Dedifferentiated amniotic fluid mesenchymal stem cell (primary cell): ENCODE data around the gene SARM1.

Experiments
- DNase-seq: peaks from one replicate; pipeline ENCODE4 v3.0.0-alpha.2; 2016; ENCODE audit errors: extremely low spot score

The SARM1 gene

GRCh38 chr17:28395968-28396367 lies 24.5 kb downstream of the SARM1 start:
- no peak for DNase-seq

- DNase-seq, result no peak
Observed at GRCh38 chr17:28396635-28397239, 25.2 kb downstream of the SARM1 start.

GRCh38 chr17:28397275-28397674 lies 25.8 kb downstream of the SARM1 start:
- DNase-seq, result no peak

GRCh38 chr17:28397687-28398279 lies 26.3 kb downstream of the SARM1 start:
- DNase-seq, result no peak

GRCh38 chr17:28398280-28398981 lies 26.9 kb downstream of the SARM1 start:
- DNase-seq, result no peak

- DNase-seq, result no peak
Observed at GRCh38 chr17:28399808-28400207, 28.3 kb downstream of the SARM1 start.

GRCh38 chr17:28402224-28402630 lies 30.7 kb downstream of the SARM1 start:
- no peak for DNase-seq

GRCh38 chr17:28402844-28403243 lies 31.4 kb downstream of the SARM1 start:
- DNase-seq, result no peak

- DNase-seq, result no peak
Observed at GRCh38 chr17:28404007-28404406, 32.5 kb downstream of the SARM1 start.

GRCh38 chr17:28404461-28404811 lies 32.9 kb downstream of the SARM1 start:
- DNase-seq, result no peak

GRCh38 chr17:28404812-28405570 lies 33.5 kb downstream of the SARM1 start:
- DNase-seq, result no peak

- DNase-seq, result no peak
Observed at GRCh38 chr17:28405632-28406472, 34.4 kb downstream of the SARM1 start, which contains the start of gene SLC46A1. TSS of gene SLC46A1 (minus strand) at chr17:28406212. CDS start at chr17:28406114, 98 bp downstream.

GRCh38 chr17:28406473-28406814 lies 35.0 kb downstream of the SARM1 start:
- DNase-seq, result no peak

- DNase-seq, result no peak
Observed at GRCh38 chr17:28407130-28407973, 35.9 kb downstream of the SARM1 start.

- DNase-seq, result no peak
Observed at GRCh38 chr17:28407974-28408306, 36.4 kb downstream of the SARM1 start.

GRCh38 chr17:28412099-28412498 lies 40.6 kb downstream of the SARM1 start:
- DNase-seq, result no peak

GRCh38 chr17:28413804-28414203 lies 42.3 kb downstream of the SARM1 start:
- no peak for DNase-seq

GRCh38 chr17:28415886-28416285 lies 44.4 kb downstream of the SARM1 start:
- DNase-seq, result no peak

- DNase-seq, result peak; percentile 51
Observed at GRCh38 chr17:28416703-28417311, 45.3 kb downstream of the SARM1 start.

- no peak for DNase-seq
Observed at GRCh38 chr17:28421787-28422305, 50.4 kb downstream of the SARM1 start.
